ENCODE measurements around the gene SEMA4G. TPM values are rescaled to one million over a fixed set of nuclear protein-coding genes. Genes with fewer than 3 reads are reported as not detected.

Gene SEMA4G
- total RNA-seq, 1 experiment from 2014 or later, result 29.4 TPM

GRCh38 chr10:100998991-100999741, 29.9 kb downstream of the SEMA4G start:
- Histone ChIP-seq H3K27ac (ENCODE audit: low read depth, low read length) (peak overlapping the region; percentile 87), H3K9me3 (ENCODE audit: control insufficient read depth in 1 of 2, insufficient read depth in 1 of 2, low read depth in 1 of 2, low read length in 2 of 2) (no peaks in the 10 kb centered on the region), H3K27me3 (ENCODE audit: insufficient read depth, low read length) (no peaks in the 10 kb centered on the region), H4K20me1 (ENCODE audit: insufficient read depth) (no peaks in the 10 kb centered on the region), H2AFZ (ENCODE audit: low read depth, low read length, poor library complexity, severe bottlenecking) (no peak overlapping the region), H3K4me3 (replicated peaks in 1 of 2; ENCODE audit: low read depth in 1 of 2, low read length in 2 of 2) (peak overlapping the region; percentile 88 to 92), H3K4me1 (ENCODE audit: control insufficient read depth in 1 of 2, insufficient read depth in 2 of 2, low read length in 2 of 2) (peaks cover 21 to 55% of the 10 kb centered on the region in 2 experiments), H3K79me2 (ENCODE audit: insufficient read depth, low read length) (peaks cover 48% of the 10 kb centered on the region), H3K9me2 (ENCODE audit: insufficient read depth) (no peaks in the 10 kb centered on the region), H3K36me3 (ENCODE audit: control insufficient read depth in 1 of 2, insufficient read depth in 2 of 2, low read length in 2 of 2) (peaks cover 7 to 16% of the 10 kb centered on the region in 2 experiments; a peak in 2 of 4 replicates), H3K9ac (ENCODE audit: low read length) (peak overlapping the region; percentile 94), H3K4me2 (ENCODE audit: low read length) (peak overlapping the region; percentile 98)
- DNase-seq (ENCODE audit: low read depth, low spot score), result no peak
- TF ChIP-seq ZFX (IDR thresholded peaks at IDR 0.05) (peak; percentile 70), POLR2AphosphoS5 (IDR thresholded peaks at IDR 0.05; ENCODE audit: low read depth, low read length) (peak; percentile 87), SIN3A (IDR thresholded peaks at IDR 0.05; ENCODE audit: low read depth) (no peak), EGR1 (IDR thresholded peaks at IDR 0.05; ENCODE audit: low read depth) (no peak), CTCF (IDR thresholded peaks at IDR 0.05 in 2 of 3, conservative IDR thresholded peaks at IDR 0.05 in 1 of 3; ENCODE audit: borderline replicate concordance in 1 of 3, insufficient read depth in 1 of 3, low read depth in 2 of 3, low read length in 2 of 3) (peak in 2 of 3 experiments; percentile 93 to 96; a peak in 4 of 6 replicates)
- ATAC-seq, result peak; percentile 51
- BruUV-seq (replicated peaks), result no TSS peak
- ChIA-PET RAD21 (ENCODE audit: low non-redundant PET in 1 of 2, low total read pairs in 2 of 2, uncharacterized antibody in 2 of 2, unreplicated experiment in 2 of 2) (interaction anchor here in 1 of 2 experiments (0.9 to 2.4 kb wide), 2 partner anchors 15 kb away, joined by 5 to 10 read pairs; no protein-coding TSS in a partner anchor), POLR2A (interaction anchor here (0.9 to 1.0 kb wide), 3 partner anchors 11 to 32 kb away, joined by 5 to 6 read pairs (median 5); partner anchors contain the start of genes PDZD7 and SFXN3), CTCF (interaction anchor here (0.6 to 8.3 kb wide), 9 partner anchors 10 to 119 kb away, joined by 3 to 118 read pairs (median 12); partner anchors contain the start of genes PDZD7 and SFXN3)
- intact Hi-C loops (cut with micrococcal nuclease), result no loop called here

Measured in HCT116 (cell line).